Esophagus muscularis mucosa (tissue), 4 donors: ENCODE measurements around the gene ABHD16B.

Experiments used
- EP300 ChIP-seq: sonication (generic); formaldehyde crosslinking; IDR thresholded peaks from one replicate; pipeline ENCODE4 v1.6.1; 2017; ENCODE audit warnings: antibody characterized with exemption
- POLR2A ChIP-seq: fragments of 450-650 bp; IDR thresholded peaks from one replicate; pipeline ENCODE4 v1.6.1; 2017; ENCODE audit warnings: antibody characterized with exemption, moderate library complexity, mild to moderate bottlenecking, low read depth
- POLR2AphosphoS5 ChIP-seq, 2 donors: sonication (generic); formaldehyde crosslinking; IDR thresholded peaks; one replicate each; pipeline ENCODE4 v1.6.1; 2017; ENCODE audit warnings: antibody characterized with exemption in 2 of 2
- TF ChIP-seq, protein P1 (sequence below), 3 experiments: fragments of 200-600 bp in 2 of 3; fragments of 450-650 bp in 1 of 3; sonication (generic) in 2 of 3; IDR thresholded peaks; one replicate each; pipeline ENCODE4 v1.5.1; 2017 to 2019; ENCODE audit warnings: antibody characterized with exemption in 3 of 3, mild to moderate bottlenecking in 2 of 3, moderate library complexity in 1 of 3

DNA sequence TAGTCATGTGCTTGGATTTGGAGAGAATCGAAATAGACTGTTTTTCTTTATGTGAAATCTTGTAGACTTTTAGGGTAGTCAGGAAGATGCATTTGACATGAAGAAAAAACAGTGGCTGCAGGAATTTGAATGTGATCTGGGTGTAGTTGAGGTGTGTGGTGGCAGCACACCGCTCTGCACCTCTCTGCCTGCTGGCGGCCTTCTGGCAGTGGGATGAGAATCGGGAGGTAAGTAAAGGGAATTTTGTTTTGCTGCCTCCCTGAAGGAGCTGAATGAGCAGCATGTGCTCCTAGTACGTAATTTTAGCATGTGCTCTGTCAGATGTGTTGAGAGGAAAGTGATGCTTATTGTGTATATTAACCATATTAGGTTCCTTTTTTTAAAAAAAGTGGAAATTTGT, 7.0 kb downstream of the ABHD16B start:
- no peak for TF ChIP-seq POLR2A
- TF ChIP-seq, protein P1, sequence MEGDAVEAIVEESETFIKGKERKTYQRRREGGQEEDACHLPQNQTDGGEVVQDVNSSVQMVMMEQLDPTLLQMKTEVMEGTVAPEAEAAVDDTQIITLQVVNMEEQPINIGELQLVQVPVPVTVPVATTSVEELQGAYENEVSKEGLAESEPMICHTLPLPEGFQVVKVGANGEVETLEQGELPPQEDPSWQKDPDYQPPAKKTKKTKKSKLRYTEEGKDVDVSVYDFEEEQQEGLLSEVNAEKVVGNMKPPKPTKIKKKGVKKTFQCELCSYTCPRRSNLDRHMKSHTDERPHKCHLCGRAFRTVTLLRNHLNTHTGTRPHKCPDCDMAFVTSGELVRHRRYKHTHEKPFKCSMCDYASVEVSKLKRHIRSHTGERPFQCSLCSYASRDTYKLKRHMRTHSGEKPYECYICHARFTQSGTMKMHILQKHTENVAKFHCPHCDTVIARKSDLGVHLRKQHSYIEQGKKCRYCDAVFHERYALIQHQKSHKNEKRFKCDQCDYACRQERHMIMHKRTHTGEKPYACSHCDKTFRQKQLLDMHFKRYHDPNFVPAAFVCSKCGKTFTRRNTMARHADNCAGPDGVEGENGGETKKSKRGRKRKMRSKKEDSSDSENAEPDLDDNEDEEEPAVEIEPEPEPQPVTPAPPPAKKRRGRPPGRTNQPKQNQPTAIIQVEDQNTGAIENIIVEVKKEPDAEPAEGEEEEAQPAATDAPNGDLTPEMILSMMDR (IDR thresholded peaks at IDR 0.05), result no peak
- TF ChIP-seq POLR2AphosphoS5 (IDR thresholded peaks at IDR 0.05), result no peak
- no peak for TF ChIP-seq EP300
